GM21737 (cell line): ENCODE measurements around the gene AGRN.
A peak's percentile ranks its signal among the peaks of the same experiment; 100 is the strongest.
"Not testable (repeated sequence)": the region's sequence is repeated elsewhere in the genome, so short reads cannot be mapped to it uniquely, and the experiment has no call there.

Experiments
- ATAC-seq: cut with Tn5 transposase; IDR thresholded peaks from one replicate; pipeline ENCODE4 v1.9.1; 2021; ENCODE audit warnings: mild to moderate bottlenecking, moderate library complexity; ENCODE audit not compliant: unreplicated experiment

Gene AGRN

GRCh38 chr1:999725-1000356 lies 20.1 kb upstream of the AGRN start, which contains the start of gene HES4:
Gene HES4 (minus strand): TSS chr1:1000097. CDS start chr1:999973, 124 bp downstream.
- peak; percentile 37 for ATAC-seq

DNA sequence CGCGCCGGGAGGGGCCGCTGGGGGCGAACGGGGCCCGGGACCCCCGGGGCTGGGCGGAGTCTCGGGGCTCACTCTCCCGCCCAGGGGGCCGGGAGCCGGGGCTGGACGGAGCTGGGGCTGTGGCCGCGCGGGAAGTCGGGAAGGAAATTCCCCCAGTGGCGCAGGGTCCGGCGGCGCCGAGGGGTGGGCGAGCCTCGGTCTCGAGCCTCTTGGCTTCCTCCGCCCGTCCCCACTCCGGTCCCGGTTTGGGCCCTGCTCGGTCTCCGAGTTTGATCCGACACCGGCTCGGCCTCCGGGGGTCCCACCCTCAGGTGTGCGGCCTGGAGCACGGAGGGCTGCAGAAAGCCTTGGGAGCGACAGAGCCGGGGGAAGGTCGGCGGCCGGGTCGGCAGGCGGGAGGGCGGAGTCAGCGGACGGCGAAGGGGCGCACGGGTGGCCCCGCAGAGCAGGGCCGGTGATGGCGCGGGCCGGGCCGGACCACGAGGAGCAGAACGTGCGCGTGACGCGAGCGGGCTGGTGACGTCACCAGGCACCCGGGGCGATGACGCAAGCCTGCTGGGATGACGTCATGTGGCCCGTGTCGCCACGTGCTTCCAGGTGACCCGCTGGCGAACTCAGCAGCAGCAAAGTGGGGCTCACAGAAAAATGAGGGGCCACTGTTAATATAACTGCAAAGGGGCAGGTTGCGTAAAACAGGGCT lies 19.4 kb upstream of the AGRN start:
- peak; percentile 19 for ATAC-seq

DNA sequence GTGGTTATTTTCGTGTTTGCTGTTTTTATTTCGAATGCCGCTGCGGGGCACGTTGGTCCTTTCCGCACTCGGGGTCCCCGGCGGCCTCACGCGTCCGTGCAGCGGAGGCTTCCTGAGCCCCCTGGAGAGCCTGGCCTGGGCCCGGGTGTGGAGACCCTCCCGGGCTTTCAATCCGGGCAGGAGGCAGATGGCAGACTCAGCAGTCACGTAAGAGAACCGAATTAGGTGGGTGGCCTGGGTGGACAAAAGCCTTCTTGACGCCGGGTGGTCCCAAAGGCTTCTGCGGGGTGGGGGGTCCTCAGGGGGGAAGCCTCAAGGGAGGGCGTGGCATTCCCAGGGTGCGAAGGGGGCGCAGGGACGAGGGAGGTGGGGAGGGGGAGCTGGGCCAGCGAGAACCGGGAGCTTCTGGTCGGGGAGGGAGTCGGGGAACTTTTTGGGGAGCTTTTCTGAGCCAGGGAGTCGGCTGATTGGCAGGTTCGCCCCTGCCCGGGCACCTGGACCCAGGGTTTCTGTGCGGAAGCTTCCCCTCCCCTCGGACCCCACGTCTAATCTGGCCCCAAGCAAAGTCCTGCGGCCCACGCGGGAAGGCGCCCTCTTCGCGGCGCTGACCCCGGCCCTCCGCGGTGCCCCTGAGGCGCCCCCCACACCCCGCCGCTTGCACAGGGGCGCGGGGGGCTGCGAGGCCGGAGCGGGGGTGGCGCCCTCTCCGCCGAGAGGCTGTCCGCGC lies 18.7 kb upstream of the AGRN start:
- ATAC-seq, result no peak

- ATAC-seq, result no peak
These were observed 16.1 kb upstream of the AGRN start for GRCh38 chr1:1003618-1004419.

DNA sequence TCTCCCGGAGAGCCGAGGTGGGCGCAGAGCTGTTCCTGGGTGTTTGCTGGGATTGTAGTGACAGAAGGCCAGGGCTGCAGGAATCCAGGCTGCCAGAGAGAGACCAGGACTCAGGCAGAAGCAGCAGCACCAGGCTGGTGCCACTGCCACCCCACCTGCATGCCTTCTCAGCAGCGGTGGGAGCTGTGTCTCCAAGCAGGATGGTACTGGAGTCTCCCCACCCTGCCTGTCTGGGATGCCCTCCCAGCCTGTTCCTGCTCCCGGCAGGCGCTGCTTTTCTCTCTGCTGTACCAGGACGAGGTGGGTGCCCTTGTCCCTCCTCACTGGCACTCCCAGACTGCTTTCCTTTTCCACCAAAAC lies 15.5 kb upstream of the AGRN start:
- no peak for ATAC-seq

DNA sequence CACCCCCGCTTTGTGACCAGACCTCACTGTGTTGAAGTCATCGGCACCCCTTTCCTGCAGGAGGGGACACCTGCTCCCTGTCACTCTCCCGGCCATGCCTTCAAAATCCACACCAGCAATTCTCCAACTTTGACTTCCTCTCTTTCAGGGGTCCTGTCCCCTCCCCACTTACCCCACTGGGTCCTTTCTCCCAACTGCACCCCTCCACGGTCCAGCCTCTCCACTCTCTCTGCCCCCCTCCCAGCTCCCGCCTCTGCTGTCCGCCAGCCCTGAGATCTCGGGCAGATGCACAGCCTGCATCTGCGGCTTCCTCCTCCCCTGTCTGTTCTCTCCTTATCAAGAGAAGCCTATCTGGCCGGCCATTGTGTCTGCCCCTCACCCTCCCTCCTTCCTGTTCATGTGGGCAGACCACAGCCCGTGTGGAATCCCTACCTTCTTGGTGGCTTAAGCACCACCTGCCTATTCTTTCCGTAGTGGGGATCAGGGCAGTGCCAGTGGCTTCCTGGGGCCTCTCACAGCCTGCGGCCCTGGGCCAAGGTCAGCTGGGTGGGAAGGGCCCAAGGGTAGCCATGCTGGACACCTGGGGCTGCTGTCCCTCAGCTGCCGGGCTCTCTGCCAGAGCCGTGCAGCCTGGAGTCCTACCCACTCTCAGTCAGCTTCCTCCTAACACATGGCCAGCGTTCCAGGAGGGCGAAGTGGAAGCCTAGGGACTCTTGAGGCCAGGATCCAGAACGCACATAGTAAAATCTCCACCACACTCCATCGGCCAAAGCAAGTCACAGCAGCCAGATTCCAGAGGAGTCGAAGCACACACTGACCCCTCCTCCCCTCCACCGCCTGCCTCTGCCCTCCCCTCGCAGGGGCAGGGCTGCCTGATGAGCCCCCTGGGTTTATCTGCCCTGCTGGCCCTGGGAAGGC lies 14.9 kb upstream of the AGRN start:
- ATAC-seq, result no peak

- no peak for ATAC-seq
These were observed 14.1 kb upstream of the AGRN start for GRCh38 chr1:1005774-1006304.

- ATAC-seq, result no peak
These were observed 13.4 kb upstream of the AGRN start for GRCh38 chr1:1006305-1007159.

GRCh38 chr1:1010131-1010530 lies 9.8 kb upstream of the AGRN start:
- not testable (repeated sequence) for ATAC-seq

DNA sequence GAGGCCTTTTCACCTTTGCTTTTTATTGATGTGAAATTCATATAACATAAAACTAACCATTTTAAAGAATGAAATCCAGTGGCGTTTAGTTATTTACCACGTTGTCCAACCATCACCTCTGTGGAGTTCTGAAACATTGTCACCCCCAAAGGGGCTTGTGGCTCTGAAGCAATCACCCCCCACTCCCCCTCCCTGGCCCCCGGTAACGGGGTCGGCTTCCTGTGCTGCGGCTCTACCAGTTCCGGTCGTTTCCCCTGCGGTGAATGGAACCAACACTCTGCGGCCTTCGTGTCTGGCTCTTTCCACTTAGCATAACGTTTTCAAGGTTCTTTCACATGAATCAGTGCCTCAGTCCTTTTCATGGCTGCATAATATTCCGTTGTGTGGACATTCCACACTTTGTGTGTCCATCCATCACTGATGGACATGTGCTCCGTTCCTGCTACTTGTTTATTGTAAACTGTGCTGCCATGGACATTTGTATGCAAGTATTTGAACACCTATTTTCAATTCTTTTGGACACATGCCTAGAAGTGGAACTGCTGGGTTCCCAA lies 8.4 kb upstream of the AGRN start:
- ATAC-seq, result no peak

DNA sequence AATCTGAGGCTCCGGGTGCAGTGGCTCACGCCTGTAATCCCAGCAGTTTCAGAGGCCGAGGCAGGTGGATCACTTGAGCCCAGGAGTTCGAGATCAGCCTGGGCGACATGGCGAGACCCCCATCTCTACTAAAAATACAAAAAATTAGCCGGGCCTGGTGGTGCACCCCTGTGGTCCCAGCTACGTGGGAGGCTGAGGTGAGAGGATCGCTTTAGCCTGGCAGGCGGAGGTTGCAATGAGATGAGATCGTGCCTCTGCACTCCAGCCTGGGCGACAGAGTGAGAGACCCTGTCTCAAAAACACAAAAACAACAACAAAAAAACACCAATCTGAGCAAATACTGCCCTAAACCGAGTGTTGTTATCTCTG lies 7.2 kb upstream of the AGRN start:
- not testable (repeated sequence) for ATAC-seq

- peak; percentile 80 for ATAC-seq
These were observed 6.6 kb upstream of the AGRN start, which contains the start of gene ISG15 for GRCh38 chr1:1013105-1013921. Gene ISG15 (plus strand): TSS chr1:1013497. CDS start chr1:1013574, 77 bp downstream.

GRCh38 chr1:1013922-1014648 lies 5.8 kb upstream of the AGRN start:
- ATAC-seq, result no peak

DNA sequence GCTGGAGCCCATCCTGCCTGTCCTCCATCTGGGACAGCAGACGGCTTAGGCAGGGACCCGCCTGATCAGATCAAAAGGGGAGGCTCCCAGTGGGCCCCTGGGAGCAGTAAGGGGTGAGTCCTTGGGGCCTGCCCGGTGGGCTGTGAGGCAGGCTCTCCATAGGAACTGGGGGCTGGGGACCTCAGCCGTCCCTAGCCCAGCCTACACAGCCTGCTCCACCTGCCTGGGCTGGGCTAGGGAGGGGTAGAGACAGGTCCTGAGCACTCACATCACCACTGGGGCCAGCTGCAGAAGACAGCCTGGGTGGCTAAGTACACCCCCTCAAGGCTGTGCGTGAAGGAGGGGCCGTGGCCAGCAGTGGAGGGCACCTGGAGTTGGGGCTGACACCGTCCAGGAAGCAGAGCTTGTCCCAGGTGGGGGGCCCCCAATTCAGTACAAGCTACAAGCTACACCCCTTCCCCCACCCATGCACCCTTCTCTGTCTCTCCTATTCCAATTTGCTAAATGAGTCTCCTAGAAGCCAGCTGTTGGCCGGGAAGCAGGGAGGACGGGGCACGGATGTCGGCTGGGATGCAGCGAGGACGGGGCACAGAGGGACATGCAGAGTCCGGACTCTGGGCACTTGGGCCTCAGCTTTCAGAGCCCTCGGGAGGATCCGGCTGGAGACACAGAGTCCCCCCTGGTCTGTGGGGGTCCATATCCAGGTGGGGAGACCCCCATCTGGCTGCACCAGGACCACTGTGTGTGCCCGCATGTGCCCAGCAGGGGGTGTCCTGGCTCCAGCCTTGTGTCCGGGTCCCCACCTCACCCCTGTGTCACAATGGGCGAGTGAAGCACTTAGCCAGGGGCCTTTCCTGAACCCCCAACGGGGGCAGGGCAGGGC lies 4.9 kb upstream of the AGRN start:
- ATAC-seq, result no peak

- not testable (repeated sequence) for ATAC-seq
These were observed 2.3 kb upstream of the AGRN start for GRCh38 chr1:1017397-1018320.
